RWPE1 (cell line): ENCODE data around the gene KCNB1.

Experiments
- CTCF ChIA-PET: fragments of 350-600 bp; sonication (Branson Sonifier 250); formaldehyde crosslinking; extraction: SDS; loops from one replicate; lab custom pipeline; 2021; lab: Yijun Ruan, JAX
- POLR2A ChIA-PET: fragments of 400-600 bp; formaldehyde crosslinking; extraction: SDS; loops from one replicate; lab custom pipeline; 2020; ENCODE audit warnings: antibody characterized with exemption; ENCODE audit not compliant: low non-redundant PET; lab: Yijun Ruan, JAX
- DNase-seq: peaks from one replicate; pipeline ENCODE4 v3.0.0; 2012; ENCODE audit warnings: low spot score
- H3K27ac ChIP-seq: fragments of 450-650 bp; 2 replicates; pipeline ENCODE4 v1.5.1; 2017
- TF ChIP-seq, protein P1 (sequence below): fragments of 450-650 bp; conservative IDR thresholded peaks from 2 replicates; pipeline ENCODE4 v1.5.1; 2017; ENCODE audit warnings: low read depth, mild to moderate bottlenecking

The KCNB1 gene

DNA sequence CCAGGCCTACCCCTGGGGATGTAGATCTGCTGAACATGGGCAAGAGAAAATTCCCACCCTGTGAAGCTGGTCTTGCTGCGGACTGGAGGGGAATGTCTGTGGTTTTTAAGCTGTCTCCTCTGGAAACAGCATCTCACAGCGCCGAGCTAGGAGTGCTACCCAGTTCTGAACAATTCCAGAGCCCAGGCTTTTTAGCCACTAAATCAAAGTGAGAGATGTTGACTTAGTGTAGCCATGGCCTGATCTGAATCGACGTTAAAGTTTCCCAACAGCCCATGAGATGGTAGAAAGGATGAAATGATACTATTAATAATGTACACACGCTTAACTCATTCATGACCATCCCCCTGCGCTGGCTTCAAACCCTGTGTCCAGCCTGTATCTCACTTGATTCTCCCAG lies 63.7 kb downstream of the KCNB1 start:
- CTCF ChIA-PET, result interaction anchor here (0.5 to 1.0 kb wide), 2 partner anchors 65 to 190 kb away, joined by 3 read pairs; no protein-coding TSS in a partner anchor
- POLR2A ChIA-PET, result no interaction called here
- no peak for DNase-seq
- TF ChIP-seq, protein P1, sequence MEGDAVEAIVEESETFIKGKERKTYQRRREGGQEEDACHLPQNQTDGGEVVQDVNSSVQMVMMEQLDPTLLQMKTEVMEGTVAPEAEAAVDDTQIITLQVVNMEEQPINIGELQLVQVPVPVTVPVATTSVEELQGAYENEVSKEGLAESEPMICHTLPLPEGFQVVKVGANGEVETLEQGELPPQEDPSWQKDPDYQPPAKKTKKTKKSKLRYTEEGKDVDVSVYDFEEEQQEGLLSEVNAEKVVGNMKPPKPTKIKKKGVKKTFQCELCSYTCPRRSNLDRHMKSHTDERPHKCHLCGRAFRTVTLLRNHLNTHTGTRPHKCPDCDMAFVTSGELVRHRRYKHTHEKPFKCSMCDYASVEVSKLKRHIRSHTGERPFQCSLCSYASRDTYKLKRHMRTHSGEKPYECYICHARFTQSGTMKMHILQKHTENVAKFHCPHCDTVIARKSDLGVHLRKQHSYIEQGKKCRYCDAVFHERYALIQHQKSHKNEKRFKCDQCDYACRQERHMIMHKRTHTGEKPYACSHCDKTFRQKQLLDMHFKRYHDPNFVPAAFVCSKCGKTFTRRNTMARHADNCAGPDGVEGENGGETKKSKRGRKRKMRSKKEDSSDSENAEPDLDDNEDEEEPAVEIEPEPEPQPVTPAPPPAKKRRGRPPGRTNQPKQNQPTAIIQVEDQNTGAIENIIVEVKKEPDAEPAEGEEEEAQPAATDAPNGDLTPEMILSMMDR, result no peak
- H3K27ac ChIP-seq, result no peak overlapping the region

DNA sequence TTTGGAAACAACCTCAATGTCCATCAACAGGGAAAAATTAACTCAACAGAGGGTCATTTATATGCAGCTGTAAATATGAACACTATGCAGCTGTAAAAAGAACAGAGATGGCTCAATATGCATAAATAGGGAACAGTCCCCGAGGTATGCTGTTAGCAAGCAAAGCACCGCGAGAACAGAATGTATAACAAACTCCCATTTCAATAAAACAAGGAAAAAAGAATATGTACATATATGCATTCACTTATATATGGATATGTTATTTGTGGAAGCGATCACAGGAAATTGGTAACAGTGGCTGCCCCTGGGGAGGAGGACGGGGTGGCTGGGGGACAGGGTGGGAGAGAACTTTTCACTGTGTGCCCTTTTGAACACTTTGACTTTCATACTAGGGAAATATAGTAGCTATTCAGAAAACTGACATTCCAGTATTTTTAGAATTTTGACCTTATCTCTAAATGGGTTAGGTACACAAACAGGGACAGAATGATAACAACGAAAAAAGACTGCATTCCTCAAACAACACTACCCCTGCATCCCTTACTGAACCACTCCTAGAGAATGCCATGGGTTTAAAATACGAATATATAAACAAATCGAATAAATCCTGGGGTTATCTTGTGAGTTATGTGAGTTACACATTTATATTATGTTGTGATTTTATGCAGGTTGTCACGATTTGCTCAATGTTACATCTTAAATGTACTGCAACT lies 64.5 kb downstream of the KCNB1 start:
- H3K27ac ChIP-seq, result no peak overlapping the region
- DNase-seq, result no peak
- TF ChIP-seq, protein P1, result no peak
- ChIA-PET POLR2A (no interaction called here), CTCF (interaction anchor here (1.0 to 1.4 kb wide), 2 partner anchors 17 to 66 kb away, joined by 3 read pairs; no protein-coding TSS in a partner anchor)

DNA sequence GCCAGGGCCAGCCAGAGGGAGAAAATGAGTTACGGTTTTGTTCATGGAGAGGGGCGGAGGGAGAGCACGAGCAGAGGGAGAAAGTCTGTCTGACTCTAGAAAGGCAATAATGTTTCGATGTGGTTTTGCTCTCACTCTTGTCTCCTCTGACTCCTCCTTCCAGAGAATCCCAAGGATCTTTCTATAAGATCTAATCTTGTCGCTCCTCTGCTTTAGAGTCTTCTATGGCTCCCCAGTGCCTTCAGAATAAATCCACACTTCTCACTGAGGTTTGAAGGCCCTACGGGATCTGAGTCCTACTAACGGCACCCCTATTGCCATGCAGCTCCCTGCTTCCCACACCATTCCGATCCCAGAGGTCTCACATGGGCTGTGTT lies 66.8 kb downstream of the KCNB1 start:
- POLR2A ChIA-PET, result interaction anchor here (0.6 kb wide), 1 partner anchor 583 kb away, joined by 3 read pairs; no protein-coding TSS in a partner anchor
- DNase-seq, result no peak
- TF ChIP-seq, protein P1, result no peak
- CTCF ChIA-PET, result interaction anchor here (0.6 kb wide), 2 partner anchors 39 to 229 kb away, joined by 3 read pairs; no protein-coding TSS in a partner anchor
- no peak overlapping the region for H3K27ac ChIP-seq

DNA sequence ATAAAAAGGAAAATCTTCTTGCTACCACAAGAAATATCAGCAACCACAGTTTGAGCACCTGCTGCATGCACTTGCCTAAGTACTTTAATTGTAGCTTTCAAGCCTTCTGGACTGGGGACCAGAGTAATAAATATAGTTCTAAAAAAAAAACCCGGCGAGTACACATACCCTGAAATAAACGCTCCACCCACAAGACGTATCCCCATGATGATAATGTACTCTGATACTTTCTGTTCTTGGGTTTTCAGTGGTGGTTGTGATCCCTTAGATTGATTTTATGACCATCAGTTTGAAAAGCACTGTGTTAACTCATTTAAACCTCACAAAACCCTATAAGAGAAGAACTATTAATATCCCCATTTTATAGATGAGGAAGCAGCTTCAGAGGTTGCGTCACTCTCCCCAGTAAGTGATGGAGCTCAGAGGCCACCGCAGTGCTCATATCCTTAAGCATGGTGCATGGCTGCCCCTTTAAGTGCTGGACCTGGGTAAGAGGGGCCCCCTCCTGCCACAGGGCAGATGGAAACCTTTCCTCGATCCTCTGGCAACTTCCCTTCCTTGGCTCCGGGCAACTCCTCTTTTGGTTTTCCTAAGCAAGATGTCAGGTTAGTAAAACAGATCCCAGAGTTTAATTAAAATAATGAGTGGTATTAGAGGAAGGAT lies 67.3 kb downstream of the KCNB1 start:
- POLR2A ChIA-PET, result no interaction called here
- H3K27ac ChIP-seq, result no peak overlapping the region
- TF ChIP-seq, protein P1, result no peak
- no peak for DNase-seq
- CTCF ChIA-PET, result interaction anchor here (0.6 kb wide), 2 partner anchors 39 to 230 kb away, joined by 3 read pairs; no protein-coding TSS in a partner anchor

DNA sequence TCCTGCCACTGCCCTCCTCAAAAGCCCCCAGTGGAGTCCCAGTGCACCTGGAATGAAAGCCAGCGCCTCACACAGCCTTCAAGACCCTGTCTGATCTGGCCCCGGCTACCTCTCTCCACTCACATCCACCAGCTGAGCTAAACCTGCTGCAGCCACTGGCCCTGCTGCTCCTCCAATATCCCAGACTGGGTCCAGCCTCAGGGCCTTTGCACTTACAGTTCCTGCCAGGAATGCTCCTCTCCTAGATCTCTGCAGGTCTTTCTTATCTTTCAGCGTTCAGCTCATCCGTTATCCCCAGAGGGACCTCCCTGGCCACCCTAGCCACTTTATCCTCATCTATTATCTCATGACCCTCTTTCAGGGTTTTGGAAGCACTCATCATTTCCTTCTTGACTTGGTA lies 68.8 kb downstream of the KCNB1 start:
- no peak for DNase-seq
- CTCF ChIA-PET, result interaction anchor here (0.6 to 0.8 kb wide), 2 partner anchors 42 to 80 kb away, joined by 3 read pairs; no protein-coding TSS in a partner anchor
- H3K27ac ChIP-seq, result no peak overlapping the region
- POLR2A ChIA-PET, result no interaction called here
- TF ChIP-seq, protein P1, result no peak

DNA sequence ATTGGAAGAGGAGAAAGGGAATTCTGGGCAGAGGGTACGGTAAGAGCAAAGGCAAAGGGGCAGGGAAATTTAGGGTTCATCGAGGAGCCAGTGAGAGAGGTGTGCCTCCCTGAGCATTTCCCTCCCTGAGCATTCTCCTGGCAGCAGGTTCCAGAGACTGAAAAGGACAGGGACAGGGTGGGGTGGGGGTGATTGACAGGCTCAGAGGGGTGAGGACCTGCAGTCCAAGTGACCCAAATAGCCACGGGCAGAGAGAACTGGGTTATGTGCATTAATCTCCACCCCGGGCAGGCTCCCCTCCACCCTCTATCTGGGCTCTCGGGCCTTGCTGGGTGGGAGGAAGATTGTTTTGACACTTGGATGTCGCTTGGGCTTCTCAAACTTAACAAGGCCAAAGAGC lies 69.5 kb downstream of the KCNB1 start:
- TF ChIP-seq, protein P1, result no peak
- CTCF ChIA-PET, result no interaction called here
- POLR2A ChIA-PET, result no interaction called here
- no peak for DNase-seq
- H3K27ac ChIP-seq, result no peak overlapping the region
